GM23248 (cell line): ENCODE data around the gene RHOT2.

Experiments
- EZH2 ChIP-seq: fragments of 200-600 bp; sonication (generic); IDR thresholded peaks from 2 replicates; pipeline ENCODE4 v1.6.1; 2018; ENCODE audit warnings: antibody characterized with exemption, mild to moderate bottlenecking; ENCODE audit not compliant: insufficient read depth, poor library complexity, severe bottlenecking
- EZH2phosphoT487 ChIP-seq: fragments of 200-600 bp; sonication (generic); IDR thresholded peaks from 2 replicates; pipeline ENCODE4 v1.6.1; 2018; ENCODE audit warnings: antibody characterized with exemption, moderate library complexity, mild to moderate bottlenecking, low read depth; ENCODE audit not compliant: insufficient read depth

DNA sequence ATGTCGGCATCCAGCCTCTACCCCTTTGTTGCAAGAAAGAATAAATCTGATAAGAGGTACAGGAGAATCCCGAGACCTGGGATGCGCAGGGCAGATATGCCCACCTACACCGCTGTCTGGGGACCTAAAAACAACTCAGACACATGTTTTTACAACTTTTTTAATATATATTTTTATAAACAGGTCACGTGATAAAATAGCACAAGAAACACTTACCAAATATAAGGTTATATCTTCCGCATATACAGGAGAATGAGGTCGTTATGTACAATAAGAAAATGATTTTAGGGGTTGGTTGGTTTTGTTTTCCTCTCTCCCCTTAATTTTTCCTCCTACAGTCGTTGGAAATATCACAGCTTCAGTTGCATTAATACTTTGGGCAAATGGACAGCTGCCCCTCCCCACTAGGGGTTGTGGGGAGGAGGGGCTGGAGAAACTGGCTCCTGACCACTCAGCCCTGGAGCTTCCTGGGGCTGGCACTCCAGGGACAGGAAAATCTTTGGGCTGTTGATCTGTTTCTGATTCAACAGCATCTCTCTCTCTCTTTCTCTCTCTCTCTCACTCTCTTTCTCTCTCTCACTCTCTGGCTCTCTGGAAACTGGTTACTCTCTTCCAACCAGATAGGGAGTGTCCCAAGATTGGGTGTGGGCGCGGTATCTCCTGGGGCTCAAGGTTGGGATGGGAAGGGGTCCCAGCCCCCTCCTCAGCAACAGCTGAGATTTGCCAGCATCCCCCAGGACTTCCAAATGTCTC, 24.6 kb downstream of the RHOT2 start:
- no peak for TF ChIP-seq EZH2
- no peak for TF ChIP-seq EZH2phosphoT487
